Measurements from ENCODE around the gene C9orf72. TPM values are rescaled to one million over a fixed set of nuclear protein-coding genes. Genes with fewer than 3 reads are reported as not detected.

Gene C9orf72
- total RNA-seq, 1 experiment from 2014 or later: 8.0 TPM

- no TSS peak for BruUV-seq (replicated peaks)
- Mint-ChIP-seq H3K36me3 (ENCODE audit: insufficient read depth, unreplicated experiment) (peaks cover 17% of the 10 kb centered on the region), H3K9me3 (ENCODE audit: low read depth, unreplicated experiment) (no peaks in the 10 kb centered on the region), H3K4me1 (ENCODE audit: low read depth, unreplicated experiment) (no peaks in the 10 kb centered on the region), H3K4me3 (ENCODE audit: low read depth, unreplicated experiment) (peak overlapping the region; percentile 81), H3K27ac (ENCODE audit: unreplicated experiment) (peak overlapping the region; percentile 14), H3K27me3 (ENCODE audit: unreplicated experiment) (no peaks in the 10 kb centered on the region)
- peak; percentile 40 for DNase-seq
- CTCF ChIA-PET: interaction anchor here (2.9 kb wide), 1 partner anchor 195 kb away, joined by 12 read pairs; no protein-coding TSS in a partner anchor
- TF ChIP-seq CTCF (IDR thresholded peaks at IDR 0.05; ENCODE audit: unreplicated experiment): no peak
- intact Hi-C loops (cut with micrococcal nuclease; ENCODE audit: unreplicated experiment): loop anchor here (2.0 kb wide), 1 partner anchor 144 kb away; no protein-coding TSS in a partner anchor
Measured at GRCh38 chr9:27528886-27529315, 44.4 kb downstream of the C9orf72 start.

GRCh38 chr9:27528076-27528885, 45.0 kb downstream of the C9orf72 start:
- Mint-ChIP-seq H3K9me3 (ENCODE audit: low read depth, unreplicated experiment) (no peaks in the 10 kb centered on the region), H3K27me3 (ENCODE audit: unreplicated experiment) (no peaks in the 10 kb centered on the region), H3K4me3 (ENCODE audit: low read depth, unreplicated experiment) (peak overlapping the region; percentile 81), H3K36me3 (ENCODE audit: insufficient read depth, unreplicated experiment) (peaks cover 17% of the 10 kb centered on the region), H3K27ac (ENCODE audit: unreplicated experiment) (peak overlapping the region; percentile 14), H3K4me1 (ENCODE audit: low read depth, unreplicated experiment) (no peaks in the 10 kb centered on the region)
- peak; percentile 59 for DNase-seq
- no peak for TF ChIP-seq CTCF (IDR thresholded peaks at IDR 0.05; ENCODE audit: unreplicated experiment)
- CTCF ChIA-PET: interaction anchor here (2.9 kb wide), 1 partner anchor 195 kb away, joined by 12 read pairs; no protein-coding TSS in a partner anchor
- no TSS peak for BruUV-seq (replicated peaks)
- intact Hi-C loops (cut with micrococcal nuclease; ENCODE audit: unreplicated experiment): loop anchor here (2.0 kb wide), 1 partner anchor 143 kb away; no protein-coding TSS in a partner anchor

GRCh38 chr9:27527702-27528075, 45.6 kb downstream of the C9orf72 start:
- H3K4me3 Mint-ChIP-seq (ENCODE audit: low read depth, unreplicated experiment): peak overlapping the region; percentile 81
- CTCF ChIA-PET: interaction anchor here (2.9 kb wide), 1 partner anchor 194 kb away, joined by 12 read pairs; no protein-coding TSS in a partner anchor
- H3K36me3 Mint-ChIP-seq (ENCODE audit: insufficient read depth, unreplicated experiment): peaks cover 17% of the 10 kb centered on the region
- no peaks in the 10 kb centered on the region for H3K9me3 Mint-ChIP-seq (ENCODE audit: low read depth, unreplicated experiment)
- H3K27ac Mint-ChIP-seq (ENCODE audit: unreplicated experiment): no peak overlapping the region
- intact Hi-C loops (cut with micrococcal nuclease; ENCODE audit: unreplicated experiment): loop anchor here (2.0 kb wide), 1 partner anchor 143 kb away; no protein-coding TSS in a partner anchor
- BruUV-seq (replicated peaks): no TSS peak
- no peaks in the 10 kb centered on the region for H3K4me1 Mint-ChIP-seq (ENCODE audit: low read depth, unreplicated experiment)
- H3K27me3 Mint-ChIP-seq (ENCODE audit: unreplicated experiment): no peaks in the 10 kb centered on the region
- DNase-seq: no peak
- TF ChIP-seq CTCF (IDR thresholded peaks at IDR 0.05; ENCODE audit: unreplicated experiment): no peak

- BruUV-seq (replicated peaks): no TSS peak
- Mint-ChIP-seq H3K9me3 (ENCODE audit: low read depth, unreplicated experiment) (no peaks in the 10 kb centered on the region), H3K36me3 (ENCODE audit: insufficient read depth, unreplicated experiment) (peaks cover 14% of the 10 kb centered on the region), H3K4me1 (ENCODE audit: low read depth, unreplicated experiment) (no peaks in the 10 kb centered on the region), H3K27ac (ENCODE audit: unreplicated experiment) (no peak within 1 kb of the TSS), H3K4me3 (ENCODE audit: low read depth, unreplicated experiment) (no peak within 1 kb of the TSS), H3K27me3 (ENCODE audit: unreplicated experiment) (no peaks in the 10 kb centered on the region)
- CTCF ChIA-PET: no interaction called here
- no peak for DNase-seq
- no peak for TF ChIP-seq CTCF (IDR thresholded peaks at IDR 0.05; ENCODE audit: unreplicated experiment)
- intact Hi-C loops (cut with micrococcal nuclease; ENCODE audit: unreplicated experiment): no loop called here
Measured at GRCh38 chr9:27524236-27524635, 49.0 kb downstream of the C9orf72 start, which contains the start of gene IFNK. TSS of gene IFNK (plus strand) at chr9:27524290. CDS start at chr9:27524337, 47 bp downstream.
